SK-N-SH (cell line): Measurements from ENCODE around the gene EIF1AD.

Experiments
- CHD2 ChIP-seq: fragments of 150-350 bp; IDR thresholded peaks from 2 replicates; pipeline ENCODE4 v1.6.1; 2018; ENCODE audit warnings: low read length; ENCODE audit not compliant: partially characterized antibody
- CTCF ChIP-seq: fragments of 200-600 bp; sonication (generic); IDR thresholded peaks from 2 replicates; pipeline ENCODE4 v1.6.1; 2017; ENCODE audit warnings: antibody characterized with exemption, mild to moderate bottlenecking, moderate library complexity
- EP300 ChIP-seq, 2 experiments: IDR thresholded peaks; 2 replicates each; pipeline versions ENCODE4 v1.4.0 to v1.6.1; 2012; ENCODE audit warnings: borderline replicate concordance in 1 of 2, low read depth in 1 of 2, low read length in 1 of 2
- EZH2phosphoT487 ChIP-seq: fragments of 200-600 bp; sonication (generic); IDR thresholded peaks from 2 replicates; pipeline ENCODE4 v1.6.1; 2017; ENCODE audit warnings: low read depth, mixed run types, mild to moderate bottlenecking, antibody characterized with exemption, moderate library complexity, borderline replicate concordance
- FOXJ3 ChIP-seq: sonication (generic); formaldehyde crosslinking; IDR thresholded peaks from 2 replicates; pipeline ENCODE4 v1.5.1; 2020; ENCODE audit warnings: mild to moderate bottlenecking, missing genetic modification reagents
- FOXM1 ChIP-seq: IDR thresholded peaks from 2 replicates; pipeline ENCODE4 v1.4.0; 2012; ENCODE audit warnings: low read depth, mild to moderate bottlenecking
- POLR2AphosphoS5 ChIP-seq: IDR thresholded peaks from 2 replicates; pipeline ENCODE4 v1.6.1; 2012; ENCODE audit warnings: low read depth, low read length
- RAD21 ChIP-seq: IDR thresholded peaks from 2 replicates; pipeline ENCODE4 v1.6.1; 2012; ENCODE audit warnings: mild to moderate bottlenecking, low read length
- RFX5 ChIP-seq: IDR thresholded peaks from 2 replicates; pipeline ENCODE4 v1.6.1; 2012; ENCODE audit warnings: mild to moderate bottlenecking, improper control_type of control experiment, low read length
- TAF1 ChIP-seq: IDR thresholded peaks from 2 replicates; pipeline ENCODE4 v1.6.1; 2012; ENCODE audit warnings: low read depth, mild to moderate bottlenecking, low read length, moderate library complexity, borderline replicate concordance
- TEAD4 ChIP-seq: IDR thresholded peaks from 2 replicates; pipeline ENCODE4 v1.4.0; 2012; ENCODE audit warnings: mild to moderate bottlenecking, borderline replicate concordance; ENCODE audit not compliant: insufficient read depth
- YY1 ChIP-seq: IDR thresholded peaks from 2 replicates; pipeline ENCODE4 v1.4.0; 2012; ENCODE audit warnings: low read depth, mild to moderate bottlenecking

- TF ChIP-seq POLR2AphosphoS5 (no peak), RFX5 (no peak), CTCF (no peak), CHD2 (no peak), EZH2phosphoT487 (no peak), FOXJ3 (CRISPR knock-in tag) (no peak), TAF1 (no peak), TEAD4 (no peak), YY1 (no peak), EP300 (IDR thresholded peaks at IDR 0.05; ENCODE audit: borderline replicate concordance in 1 of 2, low read depth in 1 of 2, low read length in 1 of 2) (no peak), RAD21 (no peak), FOXM1 (no peak)
Observed at GRCh38 chr11:65958774-65959420, 43.1 kb downstream of the EIF1AD start.
